H4 (cell line): ENCODE results near the gene EHMT1. TPM values are rescaled to one million over a fixed set of nuclear protein-coding genes. Genes with fewer than 3 reads are reported as not detected.
"Not testable (repeated sequence)": the region's sequence is repeated elsewhere in the genome, so short reads cannot be mapped to it uniquely, and the experiment has no call there.

Source experiments
- DNase-seq: peaks from one replicate; pipeline ENCODE4 v3.0.0-alpha.2; 2015; ENCODE audit warnings: low spot score
- total RNA-seq: library from RNA; depleted of rRNA; stranded (reverse); fragments of >200 nt; shearing (Covaris generic); gene quantifications from 2 replicates; pipeline ENCODE4 v1.2.3, GENCODE V29; 2014; rRNA removed

Gene EHMT1
- total RNA-seq, 1 experiment from 2014 or later = 18.6 TPM

- DNase-seq = not testable (repeated sequence)
Observed at GRCh38 chr9:137885121-137885520, 266.3 kb downstream of the EHMT1 start.

Other genes starting within 250 kb of the EHMT1 start
- gene EXD3, start 195.8 kb upstream of the EHMT1 start, total RNA-seq = 1.4 and 2.8 TPM in 2 replicates
- not detected in 2 replicates for gene NOXA1, start 195.6 kb upstream of the EHMT1 start, total RNA-seq
- 0.08 TPM in 1 of 2 replicates, not detected in the other for gene ENTPD8, start 177.6 kb upstream of the EHMT1 start, total RNA-seq
- 17.1 and 19.1 TPM in 2 replicates for gene NSMF, start 159.7 kb upstream of the EHMT1 start, total RNA-seq
- 0.14 TPM in 1 of 2 replicates, not detected in the other for gene PNPLA7, start 68.6 kb upstream of the EHMT1 start, total RNA-seq
- gene MRPL41, start 67.1 kb upstream of the EHMT1 start, total RNA-seq = 52.4 and 66.7 TPM in 2 replicates
- gene DPH7, start 40.1 kb upstream of the EHMT1 start, total RNA-seq = 15.3 and 16.1 TPM in 2 replicates
- gene ZMYND19, start 28.5 kb upstream of the EHMT1 start, total RNA-seq = 21.3 and 26.8 TPM in 2 replicates
- 11.6 and 26.5 TPM in 2 replicates for gene ARRDC1, start 13.3 kb upstream of the EHMT1 start, total RNA-seq